Stimulated activated CD4-positive, alpha-beta T cell treated with anti-CD3 and anti-CD28 coated beads, Interleukin-1b, Interleukin-23, amount 100 ng/mL, for 48 hours (primary cell): ENCODE data around the gene KCNH8.

ENCODE experiments used
- DNase-seq: peaks from one replicate; pipeline ENCODE4 v3.0.0-alpha.2; 2020

KCNH8 gene

DNA sequence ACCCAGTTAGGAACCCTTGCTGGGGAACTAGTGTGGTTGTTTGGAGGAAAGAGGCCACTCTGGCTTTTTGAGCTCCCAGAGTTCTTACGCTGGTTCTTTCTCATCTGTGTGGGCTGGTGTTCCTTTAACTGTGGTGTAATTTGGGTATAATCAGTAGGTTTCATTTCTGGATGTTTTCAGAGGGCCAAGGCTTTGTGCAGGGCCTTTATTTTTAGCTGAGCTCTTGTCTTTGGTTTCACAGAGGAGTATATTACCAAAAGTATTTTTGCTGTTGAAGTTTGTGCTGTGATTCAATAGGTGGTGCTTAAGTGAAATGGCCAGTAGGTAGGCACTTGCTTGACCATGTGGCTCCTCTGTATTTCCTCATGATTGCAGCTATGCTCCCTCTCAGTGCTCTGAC, 357.9 kb downstream of the KCNH8 start:
- DNase-seq = no peak

- DNase-seq = no peak
Measured at GRCh38 chr3:19522305-19522704, 374.0 kb downstream of the KCNH8 start.

- DNase-seq = no peak
Measured at GRCh38 chr3:19526071-19526470, 377.8 kb downstream of the KCNH8 start.

GRCh38 chr3:19527746-19528145, 379.4 kb downstream of the KCNH8 start:
- no peak for DNase-seq

GRCh38 chr3:19531426-19531825, 383.1 kb downstream of the KCNH8 start:
- DNase-seq = no peak

DNA sequence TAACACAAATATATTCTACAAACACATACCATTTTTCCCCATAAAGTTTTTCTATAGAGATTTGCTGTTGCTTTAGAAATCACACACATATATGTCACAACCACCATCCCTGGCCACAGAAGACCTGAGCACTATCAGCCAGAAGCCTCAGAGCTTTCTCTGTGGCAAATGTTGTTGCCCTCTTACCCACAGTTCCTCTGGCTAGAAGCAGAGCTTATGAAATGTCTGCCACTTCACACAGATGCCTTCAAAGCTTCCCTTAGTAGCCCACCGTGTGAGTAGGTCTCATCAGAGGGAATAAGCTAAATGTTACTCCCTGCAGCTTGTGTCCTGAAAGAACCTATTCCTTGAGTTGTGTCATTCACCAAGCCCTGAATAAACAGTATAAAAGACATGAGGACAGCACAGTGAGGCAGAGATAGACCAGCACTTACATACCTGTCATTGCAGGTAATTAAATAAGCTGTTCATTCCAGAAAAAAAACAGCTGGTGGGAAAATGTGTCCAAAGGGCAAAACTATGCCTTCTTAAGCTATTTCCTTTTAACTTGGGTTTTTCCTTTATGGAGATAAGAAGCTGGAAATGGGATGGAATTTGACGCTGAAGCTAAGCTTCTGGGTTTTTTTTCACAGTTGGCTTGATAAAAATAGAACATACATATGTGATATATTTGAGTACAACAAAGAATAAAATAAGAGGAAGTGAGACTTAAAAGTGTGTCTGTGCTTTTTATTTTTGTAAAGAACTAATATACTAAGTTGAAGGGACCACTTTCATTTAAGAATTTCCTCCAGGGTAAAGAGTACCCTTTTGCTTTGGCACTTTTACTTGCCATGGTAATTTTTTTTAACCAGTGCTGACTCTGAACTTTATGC, 391.4 kb downstream of the KCNH8 start:
- DNase-seq = no peak

- DNase-seq = no peak
Measured at GRCh38 chr3:19540464-19540863, 392.2 kb downstream of the KCNH8 start.

- no peak for DNase-seq
Measured at GRCh38 chr3:19541284-19541683, 393.0 kb downstream of the KCNH8 start.

DNA sequence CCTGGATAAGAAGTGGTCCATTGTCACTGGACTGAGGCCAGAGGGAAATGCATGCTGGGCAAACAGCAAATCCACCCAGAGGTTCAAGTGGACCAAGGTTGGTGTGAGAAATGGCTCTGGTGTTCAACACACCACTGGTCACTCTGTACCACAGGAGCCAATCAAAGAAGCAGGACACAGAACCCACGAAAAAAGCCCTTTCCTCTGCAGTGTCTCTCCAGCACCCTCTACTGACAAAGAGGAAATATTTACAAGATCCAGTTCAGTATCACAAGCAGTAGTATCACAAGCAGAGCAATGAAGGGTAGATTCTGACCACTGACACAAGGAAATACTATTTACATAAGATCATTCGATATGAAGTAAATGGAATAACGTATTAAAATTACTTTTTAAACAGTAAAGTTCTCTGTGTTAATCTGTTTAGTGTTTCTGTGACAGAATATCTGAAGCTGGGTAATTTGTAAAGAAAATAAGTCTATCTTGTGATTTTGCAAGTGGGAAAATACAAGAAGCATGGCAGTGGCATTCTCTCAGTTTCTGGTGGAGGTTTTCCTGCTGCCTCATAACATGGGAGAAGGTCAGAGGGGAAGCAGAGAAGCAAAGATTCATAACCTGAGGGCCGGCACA, 395.0 kb downstream of the KCNH8 start:
- DNase-seq = no peak

- no peak for DNase-seq
Measured at GRCh38 chr3:19547665-19548464, 399.6 kb downstream of the KCNH8 start.

DNA sequence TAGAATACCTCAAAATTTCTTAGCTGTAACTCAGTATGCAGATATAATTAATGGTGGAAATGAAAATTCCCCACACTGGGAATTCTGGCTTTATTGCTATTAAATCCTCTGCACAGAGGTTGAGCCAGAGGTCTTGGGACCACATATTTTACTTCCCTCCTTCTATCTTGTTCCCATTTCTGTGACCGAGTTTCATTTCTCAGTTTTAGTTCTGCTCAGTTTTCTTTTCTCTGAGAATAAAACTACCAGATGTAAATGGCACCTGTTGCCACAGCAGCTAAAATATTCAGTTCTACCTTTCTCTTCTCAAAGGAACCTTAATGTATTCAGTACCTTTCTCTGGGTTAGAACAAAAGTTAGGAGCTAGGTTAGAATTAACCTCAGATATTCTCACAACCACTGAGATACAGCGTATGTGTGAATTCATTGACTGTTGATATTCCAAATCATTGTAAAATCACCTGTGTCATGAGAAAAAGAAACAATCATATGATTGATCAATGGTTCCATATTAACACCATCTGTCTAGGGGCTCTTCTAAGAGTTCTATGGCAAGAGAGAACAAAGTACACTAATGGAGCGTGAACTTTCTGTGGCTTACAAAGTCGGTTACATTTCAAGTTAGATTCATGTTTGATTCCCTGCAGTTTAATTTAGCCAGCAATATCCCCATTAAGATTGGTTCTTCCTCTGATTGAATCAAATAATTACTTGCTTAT, 411.6 kb downstream of the KCNH8 start:
- no peak for DNase-seq

DNA sequence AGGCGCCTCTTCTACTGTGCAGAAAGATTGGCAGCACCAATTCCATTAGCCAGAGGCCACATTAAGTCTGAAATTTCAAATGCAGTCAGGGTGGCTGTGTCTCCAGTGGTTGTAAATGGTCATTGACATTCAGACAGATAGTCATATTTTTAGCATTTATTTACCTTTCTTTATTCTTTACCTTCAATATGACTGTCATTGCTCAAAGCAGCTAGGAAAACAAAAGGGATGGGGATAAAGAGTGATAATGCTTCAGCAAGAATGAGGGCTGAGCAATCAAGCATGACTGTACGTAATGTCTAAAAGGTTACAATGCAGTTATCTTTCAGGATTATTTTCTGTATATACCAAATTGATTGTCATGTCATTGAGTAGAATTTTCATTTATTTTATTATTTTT, 425.3 kb downstream of the KCNH8 start:
- DNase-seq = no peak

DNA sequence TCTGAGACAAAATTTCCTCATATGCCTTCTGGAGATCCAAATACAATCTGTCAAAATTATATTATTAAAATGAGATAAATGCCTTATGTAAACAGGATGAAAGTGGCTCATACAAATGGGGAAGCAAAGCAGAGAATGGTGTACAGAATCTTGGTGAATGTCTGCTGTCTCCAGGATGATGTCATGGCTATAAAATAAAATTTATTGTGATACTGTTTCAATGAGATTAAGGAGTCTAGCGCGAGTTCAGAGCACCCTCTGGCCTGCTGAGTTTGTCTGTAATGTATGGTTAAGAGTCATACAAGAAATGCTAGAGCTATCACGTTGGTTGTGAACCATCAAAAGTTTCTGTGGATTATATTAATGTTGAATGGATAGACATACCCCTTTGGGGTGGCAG, 426.0 kb downstream of the KCNH8 start:
- DNase-seq = no peak

- DNase-seq = no peak
Measured at GRCh38 chr3:19576343-19576742, 428.0 kb downstream of the KCNH8 start.
